ENCODE measurements around the gene TENT5A.

Gene TENT5A

GRCh38 chr6:81727876-81728517 is 24.5 kb downstream of the TENT5A start:
- TF ChIP-seq FOXP2 (optimal IDR thresholded peaks at IDR 0.05; ENCODE audit: borderline replicate concordance, extremely low read depth, extremely low read length, insufficient read depth), result no peak
- no peak for TF ChIP-seq TAF1 (IDR thresholded peaks at IDR 0.05; ENCODE audit: borderline replicate concordance, insufficient read depth, low read length)
- TF ChIP-seq POLR2AphosphoS5 (IDR thresholded peaks at IDR 0.05; ENCODE audit: low read depth, low read length), result no peak
- TF ChIP-seq REST (IDR thresholded peaks at IDR 0.05; ENCODE audit: insufficient read depth in 1 of 2, low read depth in 2 of 2, low read length in 2 of 2), result no peak
- no peak for TF ChIP-seq SIN3A (IDR thresholded peaks at IDR 0.05; ENCODE audit: borderline replicate concordance, insufficient read depth, low read length)

GRCh38 chr6:81725127-81725526 is 27.4 kb downstream of the TENT5A start:
- TF ChIP-seq FOXP2 (optimal IDR thresholded peaks at IDR 0.05; ENCODE audit: borderline replicate concordance, extremely low read depth, extremely low read length, insufficient read depth), result no peak
- no peak for TF ChIP-seq REST (IDR thresholded peaks at IDR 0.05; ENCODE audit: insufficient read depth in 1 of 2, low read depth in 2 of 2, low read length in 2 of 2)
- no peak for TF ChIP-seq SIN3A (IDR thresholded peaks at IDR 0.05; ENCODE audit: borderline replicate concordance, insufficient read depth, low read length)
- TF ChIP-seq POLR2AphosphoS5 (IDR thresholded peaks at IDR 0.05; ENCODE audit: low read depth, low read length), result no peak
- no peak for TF ChIP-seq TAF1 (IDR thresholded peaks at IDR 0.05; ENCODE audit: borderline replicate concordance, insufficient read depth, low read length)

GRCh38 chr6:81722506-81723223 is 29.8 kb downstream of the TENT5A start:
- TF ChIP-seq TAF1 (IDR thresholded peaks at IDR 0.05; ENCODE audit: borderline replicate concordance, insufficient read depth, low read length) (no peak), REST (IDR thresholded peaks at IDR 0.05; ENCODE audit: insufficient read depth in 1 of 2, low read depth in 2 of 2, low read length in 2 of 2) (no peak), POLR2AphosphoS5 (IDR thresholded peaks at IDR 0.05; ENCODE audit: low read depth, low read length) (no peak), FOXP2 (optimal IDR thresholded peaks at IDR 0.05; ENCODE audit: borderline replicate concordance, extremely low read depth, extremely low read length, insufficient read depth) (no peak), SIN3A (IDR thresholded peaks at IDR 0.05; ENCODE audit: borderline replicate concordance, insufficient read depth, low read length) (no peak)

- no peak for TF ChIP-seq REST (IDR thresholded peaks at IDR 0.05; ENCODE audit: insufficient read depth in 1 of 2, low read depth in 2 of 2, low read length in 2 of 2)
- TF ChIP-seq TAF1 (IDR thresholded peaks at IDR 0.05; ENCODE audit: borderline replicate concordance, insufficient read depth, low read length), result no peak
- no peak for TF ChIP-seq SIN3A (IDR thresholded peaks at IDR 0.05; ENCODE audit: borderline replicate concordance, insufficient read depth, low read length)
- no peak for TF ChIP-seq POLR2AphosphoS5 (IDR thresholded peaks at IDR 0.05; ENCODE audit: low read depth, low read length)
These were observed 32.1 kb downstream of the TENT5A start for GRCh38 chr6:81720427-81720826.

All from PFSK-1 (cell line).